GM12878 (cell line): ENCODE results near the gene OXER1. TPM values are rescaled to one million over a fixed set of nuclear protein-coding genes. Genes with fewer than 3 reads are reported as not detected.

Experiments used
- ASH2L ChIP-seq: fragments of 300-600, 200-600 bp; sonication (generic); IDR thresholded peaks from 2 replicates; pipeline ENCODE4 v1.6.1; 2017; ENCODE audit warnings: low read depth, mild to moderate bottlenecking, borderline replicate concordance
- ATF2 ChIP-seq: IDR thresholded peaks from 2 replicates; pipeline ENCODE4 v1.6.1; 2012; ENCODE audit warnings: low read length, inconsistent platforms
- BMI1 ChIP-seq: fragments of 450-650 bp; IDR thresholded peaks from 2 replicates; pipeline ENCODE4 v1.6.1; 2016; ENCODE audit warnings: mild to moderate bottlenecking, moderate library complexity, borderline replicate concordance
- CBX3 ChIP-seq: fragments of 200-600 bp; sonication (generic); IDR thresholded peaks from 2 replicates; pipeline ENCODE4 v1.6.1; 2016; ENCODE audit warnings: low read depth, borderline replicate concordance
- CHD1 ChIP-seq: IDR thresholded peaks from 2 replicates; pipeline ENCODE4 v1.6.1; 2012; ENCODE audit warnings: low read depth, low read length, improper control_type of control experiment
- ELK1 ChIP-seq: IDR thresholded peaks from 2 replicates; pipeline ENCODE4 v1.6.1; 2012; ENCODE audit warnings: low read depth, low read length, improper control_type of control experiment
- EP300 ChIP-seq, 2 experiments: fragments of 150-350 bp in 1 of 2; IDR thresholded peaks; 2 replicates each; pipeline ENCODE4 v1.6.1; 2011 to 2012; ENCODE audit warnings: low read depth in 2 of 2, low read length in 2 of 2, borderline replicate concordance in 1 of 2, improper control_type of control experiment in 1 of 2, inconsistent platforms in 1 of 2; ENCODE audit not compliant: control insufficient read depth in 1 of 2
- ESRRA ChIP-seq: IDR thresholded peaks from 2 replicates; pipeline ENCODE4 v1.6.1; 2012; ENCODE audit warnings: mild to moderate bottlenecking, low read length, improper control_type of control experiment
- FOXK2 ChIP-seq: fragments of 450-650 bp; IDR thresholded peaks from 2 replicates; pipeline ENCODE4 v1.6.1; 2017; ENCODE audit warnings: mild to moderate bottlenecking, moderate library complexity
- IRF4 ChIP-seq: IDR thresholded peaks from 2 replicates; pipeline ENCODE4 v1.6.1; 2011; ENCODE audit warnings: low read depth, low read length
- NFIC ChIP-seq: IDR thresholded peaks from 2 replicates; pipeline ENCODE4 v1.6.1; 2012; ENCODE audit warnings: low read depth, mild to moderate bottlenecking, inconsistent platforms, low read length, moderate library complexity
- POLR2A ChIP-seq: IDR thresholded peaks from 2 replicates; pipeline ENCODE4 v1.6.1; 2011; ENCODE audit warnings: low read depth, mild to moderate bottlenecking, low read length
- POLR2AphosphoS2 ChIP-seq: IDR thresholded peaks from 2 replicates; pipeline ENCODE4 v1.6.1; 2011; ENCODE audit warnings: low read depth, mild to moderate bottlenecking, low read length, improper control_type of control experiment, moderate library complexity
- SIN3A ChIP-seq: IDR thresholded peaks from 2 replicates; pipeline ENCODE4 v1.6.1; 2012; ENCODE audit warnings: low read depth, low read length, improper control_type of control experiment
- SKIL ChIP-seq: fragments of 450-650 bp; IDR thresholded peaks from 2 replicates; pipeline ENCODE4 v1.6.1; 2017; ENCODE audit warnings: mild to moderate bottlenecking, low read depth, inconsistent platforms; ENCODE audit not compliant: poor library complexity, severe bottlenecking
- SMAD1 ChIP-seq: fragments of 450-650 bp; IDR thresholded peaks from 2 replicates; pipeline ENCODE4 v1.6.1; 2018; ENCODE audit warnings: mild to moderate bottlenecking, low read depth; ENCODE audit not compliant: partially characterized antibody
- SRF ChIP-seq, 2 experiments: IDR thresholded peaks; 2 replicates each; pipeline ENCODE4 v1.6.1; 2011; ENCODE audit warnings: low read depth in 2 of 2, low read length in 2 of 2, mild to moderate bottlenecking in 1 of 2, moderate library complexity in 1 of 2
- STAT3 ChIP-seq: IDR thresholded peaks from 2 replicates; pipeline ENCODE4 v1.6.1; 2011; ENCODE audit warnings: low read depth, low read length, improper control_type of control experiment
- SUZ12 ChIP-seq: fragments of 200-600 bp; sonication (generic); IDR thresholded peaks from one replicate; pipeline ENCODE4 v1.6.1; 2018; ENCODE audit warnings: antibody characterized with exemption, mild to moderate bottlenecking; ENCODE audit not compliant: unreplicated experiment
- TCF3 ChIP-seq: IDR thresholded peaks from 2 replicates; pipeline ENCODE4 v1.6.1; 2012; ENCODE audit warnings: low read depth, mild to moderate bottlenecking, low read length, borderline replicate concordance; ENCODE audit not compliant: insufficient read depth
- ZBTB33 ChIP-seq: fragments of 450-650 bp; IDR thresholded peaks from 2 replicates; pipeline ENCODE4 v1.6.1; 2017; ENCODE audit warnings: mild to moderate bottlenecking
- ZNF274 ChIP-seq: IDR thresholded peaks from one replicate; pipeline ENCODE4 v1.8.0; 2011; ENCODE audit not compliant: insufficient read length, insufficient read depth
- polyA plus RNA-seq, 11 experiments: library from polyadenylated mRNA; depleted of rRNA in 4 of 11; unstranded in 6 of 11; stranded (reverse) in 5 of 11; fragments of >200 nt; fragmentation: Nextera tagmentation in 4 of 11; fragmentation: Illumina TruSeq in 1 of 11; extraction: Ambion mirVana in 4 of 11; extraction: Trizol in 1 of 11; gene quantifications; 1 replicate in 1 of 11; 2 replicates in 10 of 11; pipeline versions ENCODE4 v1.2.1 to v1.2.3, GENCODE V29; 2011 to 2016; ENCODE audit warnings: inconsistent platforms in 2 of 11, missing spikeins in 2 of 11, low read depth in 1 of 11
- total RNA-seq, 4 experiments: library from RNA; depleted of rRNA in 3 of 4; stranded (reverse); fragments of >200 nt in 3 of 4; fragmentation: Illumina TruSeq in 1 of 4; extraction: Trizol in 1 of 4; gene quantifications; 2 replicates each; pipeline versions ENCODE4 v1.2.1 to v1.2.3, GENCODE V29; 2013 to 2021

Gene OXER1
- total and polyA plus RNA-seq, 10 of the 15 experiments (the other 5 are each of a cell fraction or from before 2014, with no cell fraction given), result 0.11 to 8.6 (median 3.3) TPM

- TF ChIP-seq ELK1 (no peak), SUZ12 (no peak), ATF2 (peak; percentile 42; the same call in 1 of the 2 replicates), ESRRA (no peak), SIN3A (0 out of 2 replicates have a peak, but pooled peaks have one; percentile 35), ZNF274 (no peak), IRF4 (peak; percentile 99), SKIL (peak; percentile 85), POLR2A (no peak), ZBTB33 (no peak), EP300 (IDR thresholded peaks at IDR 0.05; ENCODE audit: borderline replicate concordance in 1 of 2, control insufficient read depth in 1 of 2, low read depth in 2 of 2, low read length in 2 of 2) (peak; percentile 97), FOXK2 (no peak; the same call in 1 of the 2 replicates), SMAD1 (no peak), TCF3 (no peak), ASH2L (no peak), CHD1 (0 out of 2 replicates have a peak, but pooled peaks have one; percentile 42), POLR2AphosphoS2 (no peak; the same call in 1 of the 2 replicates), STAT3 (peak; percentile 88), CBX3 (no peak), BMI1 (peak; percentile 93), SRF (IDR thresholded peaks at IDR 0.05; ENCODE audit: low read depth in 2 of 2, low read length in 2 of 2) (no peak), NFIC (peak; percentile 55)
Measured at GRCh38 chr2:42722320-42723190, 41.4 kb downstream of the OXER1 start (continued).
